Gastrocnemius medialis (tissue), 4 donors: ENCODE results near the gene CTNNBIP1. TPM values are rescaled to one million over a fixed set of nuclear protein-coding genes. Genes with fewer than 3 reads are reported as not detected.

Experiments used
- ATAC-seq, 2 donors: fragments of 150-250 bp; one replicate each; pipeline ENCODE4 v1.9.1; 2016
- DNase-seq, 2 donors: peaks; one replicate each; pipeline ENCODE4 v3.0.0-alpha.2; 2019
- H3K27ac ChIP-seq, 4 donors: fragments of 200-600 bp; sonication (generic); 1 replicate in 1 of 4; 2 replicates in 3 of 4; pipeline ENCODE4 v1.5.1; 2016 to 2018; ENCODE audit warnings: mild to moderate bottlenecking in 2 of 4, moderate library complexity in 1 of 4
- H3K27me3 ChIP-seq, 3 donors: fragments of 200-600 bp; sonication (generic) in 2 of 3; 1 replicate in 1 of 3; 2 replicates in 2 of 3; pipeline versions ENCODE4 v1.5.1 to v1.6.0; 2016 to 2019; ENCODE audit warnings: mild to moderate bottlenecking in 1 of 3, moderate library complexity in 1 of 3
- H3K36me3 ChIP-seq, 2 donors: fragments of 200-600 bp; sonication (generic) in 1 of 2; one replicate each; pipeline ENCODE4 v1.5.1; 2017 to 2018
- H3K4me1 ChIP-seq, 2 donors: fragments of 200-600 bp; sonication (generic) in 1 of 2; one replicate each; pipeline ENCODE4 v1.5.1; 2016 to 2017; ENCODE audit warnings: mild to moderate bottlenecking in 2 of 2
- H3K4me3 ChIP-seq, 4 donors: fragments of 200-600 bp; sonication (generic) in 3 of 4; 1 replicate in 1 of 4; 2 replicates in 3 of 4; pipeline ENCODE4 v1.5.1; 2016 to 2019; ENCODE audit warnings: mild to moderate bottlenecking in 2 of 4
- H3K9me3 ChIP-seq, 3 donors: fragments of 200-600 bp; sonication (generic) in 2 of 3; 1 replicate in 1 of 3; 2 replicates in 2 of 3; pipeline ENCODE4 v1.5.1; 2016 to 2019
- CTCF ChIP-seq, 5 experiments: fragments of 450-650 bp in 3 of 5; fragments of 200-600 bp in 2 of 5; sonication (generic) in 2 of 5; IDR thresholded peaks in 4 of 5; conservative IDR thresholded peaks in 1 of 5; 1 replicate in 4 of 5; 2 replicates in 1 of 5; pipeline ENCODE4 v1.5.1; 2016 to 2019; ENCODE audit warnings: antibody characterized with exemption in 5 of 5, mild to moderate bottlenecking in 3 of 5, moderate library complexity in 3 of 5
- POLR2A ChIP-seq, 2 donors: fragments of 450-650 bp; IDR thresholded peaks; one replicate each; pipeline ENCODE4 v1.6.1; 2017; ENCODE audit warnings: antibody characterized with exemption in 2 of 2, mild to moderate bottlenecking in 2 of 2, moderate library complexity in 2 of 2
- in situ Hi-C, 4 donors: fragments of 200-750 bp; cut with MboI; loops; one replicate each; pipeline versions ENCODE4 v1.15.0 to v1.8.0; 2017; ENCODE audit warnings: low sequenced_read_pairs in 4 of 4
- intact Hi-C: fragments of 100-400 bp; cut with DNase I; formaldehyde crosslinking; loops from one replicate; pipeline ENCODE4 v1.15.1; 2023; ENCODE audit warnings: low total_unique reads
- total RNA-seq, 4 donors: library from RNA; depleted of rRNA; stranded (reverse); fragments of >200 nt; gene quantifications; one replicate each; pipeline versions ENCODE4 v1.1.0 to v1.2.3, GENCODE V29; 2016

The CTNNBIP1 gene
- total RNA-seq, 4 donors from 2014 or later = 10.3 to 13.2 (median 10.4) TPM

GRCh38 chr1:9942399-9942938, 32.4 kb upstream of the CTNNBIP1 start:
- intact Hi-C loops (loop anchor here (1.0 to 5.0 kb wide), 2 partner anchors 67 to 210 kb away; no protein-coding TSS in a partner anchor), in situ Hi-C loops (no loop called here)
- H3K4me3 ChIP-seq = peak overlapping the region; percentile 60 to 89 (median 82)
- H3K36me3 ChIP-seq = peaks cover 0 to 11% of the 10 kb centered on the region in 2 donors
- peak overlapping the region; percentile 93 to 95 (median 94) for H3K27ac ChIP-seq
- no peaks in the 10 kb centered on the region for H3K9me3 ChIP-seq
- TF ChIP-seq CTCF (IDR thresholded peaks at IDR 0.05 in 4 of 5, conservative IDR thresholded peaks at IDR 0.05 in 1 of 5) = peak in 1 of 5 experiments; percentile 33
- no peak for TF ChIP-seq POLR2A (IDR thresholded peaks at IDR 0.05)
- DNase-seq = no peak
- H3K4me1 ChIP-seq = peaks cover 33 to 35% of the 10 kb centered on the region in 2 donors
- ATAC-seq = no peak
- H3K27me3 ChIP-seq = no peaks in the 10 kb centered on the region

- Histone ChIP-seq H3K9me3 (no peaks in the 10 kb centered on the region), H3K27ac (peak overlapping the region in 3 of 4 donors; percentile 10 to 37 (median 27)), H3K4me3 (no peak overlapping the region), H3K4me1 (no peaks in the 10 kb centered on the region), H3K27me3 (no peaks in the 10 kb centered on the region), H3K36me3 (peaks cover 0 to 68% of the 10 kb centered on the region in 2 donors)
- in situ Hi-C loops (no loop called here), intact Hi-C loops (no loop called here)
- DNase-seq (no peak), ATAC-seq (no peak)
- no peak for TF ChIP-seq CTCF (IDR thresholded peaks at IDR 0.05 in 4 of 5, conservative IDR thresholded peaks at IDR 0.05 in 1 of 5)
- TF ChIP-seq POLR2A (IDR thresholded peaks at IDR 0.05) = no peak
These were observed 19.6 kb upstream of the CTNNBIP1 start for GRCh38 chr1:9929431-9930385.

- no peak for DNase-seq
- ATAC-seq = no peak
- Histone ChIP-seq H3K27ac (no peak overlapping the region), H3K36me3 (peaks cover 0 to 47% of the 10 kb centered on the region in 2 donors), H3K27me3 (no peaks in the 10 kb centered on the region), H3K9me3 (no peaks in the 10 kb centered on the region), H3K4me1 (no peaks in the 10 kb centered on the region), H3K4me3 (no peak overlapping the region)
- TF ChIP-seq CTCF (IDR thresholded peaks at IDR 0.05 in 4 of 5, conservative IDR thresholded peaks at IDR 0.05 in 1 of 5) = no peak
- TF ChIP-seq POLR2A (IDR thresholded peaks at IDR 0.05) = no peak
- in situ Hi-C loops (no loop called here), intact Hi-C loops (no loop called here)
These were observed 17.2 kb upstream of the CTNNBIP1 start for GRCh38 chr1:9927259-9927658.

- in situ Hi-C loops (no loop called here), intact Hi-C loops (no loop called here)
- Histone ChIP-seq H3K4me3 (no peak overlapping the region), H3K27ac (no peak overlapping the region), H3K36me3 (peaks cover 0 to 8% of the 10 kb centered on the region in 2 donors), H3K4me1 (no peaks in the 10 kb centered on the region), H3K27me3 (no peaks in the 10 kb centered on the region), H3K9me3 (no peaks in the 10 kb centered on the region)
- TF ChIP-seq CTCF (IDR thresholded peaks at IDR 0.05 in 4 of 5, conservative IDR thresholded peaks at IDR 0.05 in 1 of 5) (no peak), POLR2A (IDR thresholded peaks at IDR 0.05) (no peak)
- DNase-seq (no peak), ATAC-seq (no peak)
These were observed 12.3 kb upstream of the CTNNBIP1 start for GRCh38 chr1:9922342-9922741.
